CD4-positive, alpha-beta memory T cell (primary cell): ENCODE measurements around the gene PNMA1. TPM values are rescaled to one million over a fixed set of nuclear protein-coding genes. Genes with fewer than 3 reads are reported as not detected.

Source experiments
- CTCF ChIA-PET: fragments of 350-600 bp; sonication (Branson Sonifier 250); formaldehyde crosslinking; loops from one replicate; lab custom pipeline; 2021; ENCODE audit warnings: inconsistent platforms; ENCODE audit not compliant: partially characterized antibody; lab: Charles Lee
- POLR2A ChIA-PET: fragments of 350-600 bp; sonication (Branson Sonifier 250); formaldehyde crosslinking; loops from one replicate; lab custom pipeline; 2021; ENCODE audit not compliant: partially characterized antibody; lab: Charles Lee
- DNase-seq, 5 donors: peaks; one replicate each; pipeline versions ENCODE4 v3.0.0 to v3.0.0-alpha.2; 2020 to 2022; ENCODE audit warnings: mixed read lengths in 1 of 5
- H3K27ac ChIP-seq: one replicate; pipeline ENCODE4 v1.7.0; 2013; ENCODE audit warnings: low read depth, low read length
- H3K27me3 ChIP-seq: 2 replicates; pipeline ENCODE4 v1.7.0; 2013; ENCODE audit warnings: mild to moderate bottlenecking, low read length, moderate library complexity; ENCODE audit not compliant: insufficient read depth
- H3K36me3 ChIP-seq: 2 replicates; pipeline ENCODE4 v1.7.0; 2013; ENCODE audit warnings: mild to moderate bottlenecking, low read length, moderate library complexity; ENCODE audit not compliant: insufficient read depth
- H3K4me1 ChIP-seq: 2 replicates; pipeline ENCODE4 v1.7.0; 2013; ENCODE audit warnings: mild to moderate bottlenecking, low read length, moderate library complexity; ENCODE audit not compliant: insufficient read depth
- H3K4me3 ChIP-seq, 2 donors: one replicate each; pipeline ENCODE4 v1.7.0; 2013; ENCODE audit warnings: low read length in 2 of 2, mild to moderate bottlenecking in 1 of 2
- H3K9me3 ChIP-seq, 2 donors: one replicate each; pipeline ENCODE4 v1.7.0; 2013; ENCODE audit warnings: low read length in 2 of 2, control low read depth in 1 of 2; ENCODE audit not compliant: control insufficient read depth in 1 of 2
- H3K27ac Mint-ChIP-seq, 7 donors: one replicate each; pipeline ENCODE4 v1.8.0; 2020 to 2021; ENCODE audit warnings: mixed read lengths in 7 of 7, mild to moderate bottlenecking in 6 of 7, inconsistent platforms in 3 of 7, moderate library complexity in 3 of 7
- H3K27me3 Mint-ChIP-seq, 2 donors: one replicate each; pipeline ENCODE4 v1.8.0; 2020 to 2021; ENCODE audit warnings: mixed read lengths in 2 of 2
- H3K36me3 Mint-ChIP-seq, 2 donors: one replicate each; pipeline ENCODE4 v1.8.0; 2020 to 2021; ENCODE audit warnings: mixed read lengths in 2 of 2, inconsistent platforms in 1 of 2, mild to moderate bottlenecking in 1 of 2
- H3K4me1 Mint-ChIP-seq, 4 donors: one replicate each; pipeline ENCODE4 v1.8.0; 2020 to 2021; ENCODE audit warnings: mixed read lengths in 4 of 4, mild to moderate bottlenecking in 1 of 4
- H3K4me3 Mint-ChIP-seq, 8 donors: one replicate each; pipeline ENCODE4 v1.8.0; 2020 to 2021; ENCODE audit warnings: mixed read lengths in 8 of 8, mild to moderate bottlenecking in 7 of 8, moderate library complexity in 6 of 8, inconsistent platforms in 3 of 8
- H3K9me3 Mint-ChIP-seq, 8 donors: one replicate each; pipeline ENCODE4 v1.8.0; 2020 to 2021; ENCODE audit warnings: mixed read lengths in 8 of 8, mild to moderate bottlenecking in 5 of 8, inconsistent platforms in 3 of 8, moderate library complexity in 1 of 8
- intact Hi-C: fragments of 100-400 bp; cut with micrococcal nuclease; formaldehyde crosslinking; loops from one replicate; pipeline ENCODE4 v1.15.1; 2023
- microRNA-seq: library from miRNA; unstranded; fragments of <30 nt; microRNA quantifications from one replicate; pipeline ENCODE4 v1.2.0, GENCODE V29; 2021; ENCODE audit warnings: borderline replicate concordance, borderline number of aligned reads, borderline microRNAs expressed, mixed read lengths
- polyA plus RNA-seq, 2 donors: library from polyadenylated mRNA; unstranded; fragments of 300-500 nt; fragmentation: Illumina TruSeq; gene quantifications; one replicate each; pipeline ENCODE4 v1.2.3, GENCODE V29; 2021
- total RNA-seq, 2 experiments: library from RNA; stranded (reverse); gene quantifications; one replicate each; pipeline ENCODE4 v1.2.3, GENCODE V29; 2021

PNMA1 gene
- total and polyA plus RNA-seq, 4 experiments from 2014 or later: 47.8 to 59.3 (median 54.8) TPM

DNA sequence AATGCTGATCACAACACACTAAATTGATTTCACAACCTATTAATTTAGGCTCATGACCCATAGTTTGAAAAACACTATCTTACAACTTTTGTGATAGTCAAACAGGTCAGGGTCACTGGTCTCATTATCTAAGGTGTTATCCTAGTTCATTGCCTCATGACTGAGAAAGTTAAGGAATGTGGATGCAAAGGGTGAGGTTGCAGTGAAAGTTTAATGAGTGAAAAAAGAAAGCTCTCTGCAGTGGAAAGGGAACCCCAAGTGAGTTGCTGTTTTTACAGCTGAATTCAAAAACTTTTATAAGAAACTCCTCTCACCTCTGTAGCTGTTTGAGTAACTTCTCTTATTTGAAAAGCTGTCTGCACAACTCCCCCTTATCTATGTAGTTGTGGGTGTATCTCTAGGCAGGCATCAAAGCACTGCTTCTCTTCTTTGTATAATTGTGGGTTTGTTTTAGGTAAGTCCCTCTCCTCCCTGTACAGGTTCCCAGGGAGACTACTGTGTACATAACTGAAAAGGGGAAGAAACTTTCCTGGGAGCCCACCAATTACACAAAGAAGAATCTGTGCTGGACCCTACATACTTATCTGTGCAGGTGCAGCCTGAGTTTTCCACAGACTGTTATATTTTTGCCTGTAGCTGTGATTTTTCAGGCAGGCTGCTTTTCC lies 50.5 kb downstream of the PNMA1 start:
- intact Hi-C loops: no loop called here
- Mint-ChIP-seq H3K27me3 (no peaks in the 10 kb centered on the region), H3K36me3 (peaks cover 11 to 22% of the 10 kb centered on the region in 2 donors), H3K9me3 (no peaks in the 10 kb centered on the region), H3K27ac (no peak overlapping the region), H3K4me1 (no peaks in the 10 kb centered on the region), H3K4me3 (peak overlapping the region in 1 of 8 donors; percentile 57)
- CTCF ChIA-PET: no interaction called here
- no peak for DNase-seq
- Histone ChIP-seq H3K4me1 (no peaks in the 10 kb centered on the region), H3K27ac (no peak overlapping the region), H3K36me3 (no peaks in the 10 kb centered on the region), H3K4me3 (no peak overlapping the region), H3K27me3 (no peaks in the 10 kb centered on the region), H3K9me3 (no peaks in the 10 kb centered on the region)
- POLR2A ChIA-PET: no interaction called here

- ChIA-PET POLR2A (no interaction called here), CTCF (interaction anchor here (1.0 kb wide), 1 partner anchor 12 kb away, joined by 3 read pairs; no protein-coding TSS in a partner anchor)
- no peaks in the 10 kb centered on the region for H3K27me3 Mint-ChIP-seq
- no peaks in the 10 kb centered on the region for H3K4me1 ChIP-seq
- intact Hi-C loops: no loop called here
- H3K27ac ChIP-seq: no peak overlapping the region
- DNase-seq: no peak
- H3K36me3 ChIP-seq: no peaks in the 10 kb centered on the region
- H3K9me3 ChIP-seq: no peaks in the 10 kb centered on the region
- no peaks in the 10 kb centered on the region for H3K4me1 Mint-ChIP-seq
- no peak overlapping the region for H3K4me3 ChIP-seq
- H3K4me3 Mint-ChIP-seq: no peak overlapping the region
- H3K36me3 Mint-ChIP-seq: peaks cover 15 to 22% of the 10 kb centered on the region in 2 donors
- no peaks in the 10 kb centered on the region for H3K27me3 ChIP-seq
- no peak overlapping the region for H3K27ac Mint-ChIP-seq
- H3K9me3 Mint-ChIP-seq: no peaks in the 10 kb centered on the region
Observed at GRCh38 chr14:73662487-73662943, 51.7 kb downstream of the PNMA1 start.

DNA sequence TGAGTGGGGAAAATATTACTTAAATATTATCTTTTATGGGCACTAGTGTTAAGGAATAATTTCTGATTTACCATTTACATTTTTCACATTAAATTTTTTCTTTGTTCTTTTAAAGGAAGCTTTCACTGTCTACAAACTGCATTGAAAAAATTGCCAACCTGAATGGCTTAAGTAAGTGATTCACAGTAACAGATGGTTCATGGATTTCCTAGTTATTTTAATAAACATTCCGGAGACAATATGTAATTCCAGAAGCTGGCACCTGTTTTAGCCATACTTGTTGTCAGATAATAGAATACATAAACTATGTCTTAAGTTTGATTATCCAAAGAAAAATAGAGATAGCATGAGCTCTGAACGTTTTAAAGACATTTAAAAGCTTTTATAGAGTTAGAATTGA lies 52.3 kb downstream of the PNMA1 start:
- no peak overlapping the region for H3K4me3 ChIP-seq
- ChIA-PET POLR2A (no interaction called here), CTCF (interaction anchor here (1.0 kb wide), 1 partner anchor 12 kb away, joined by 3 read pairs; no protein-coding TSS in a partner anchor)
- Mint-ChIP-seq H3K27ac (no peak overlapping the region), H3K36me3 (peaks cover 15 to 22% of the 10 kb centered on the region in 2 donors), H3K27me3 (no peaks in the 10 kb centered on the region), H3K4me3 (no peak overlapping the region), H3K9me3 (no peaks in the 10 kb centered on the region), H3K4me1 (no peaks in the 10 kb centered on the region)
- H3K27ac ChIP-seq: no peak overlapping the region
- no peaks in the 10 kb centered on the region for H3K9me3 ChIP-seq
- H3K36me3 ChIP-seq: no peaks in the 10 kb centered on the region
- H3K4me1 ChIP-seq: no peaks in the 10 kb centered on the region
- intact Hi-C loops: no loop called here
- no peak for DNase-seq
- H3K27me3 ChIP-seq: no peaks in the 10 kb centered on the region

Small RNA genes within 50 kb of the gene (microRNA-seq; reads per million reads assigned to microRNA genes)
- gene MIR4505: not detected

Other genes with a start within 250 kb of the PNMA1 start
- 10 to 100 TPM; 34.8 to 37.0 TPM for gene RIOX1, start 223.5 kb downstream of the PNMA1 start, total RNA-seq
- 10 to 100 TPM; 19.9 to 39.2 TPM for gene RIOX1, start 223.5 kb downstream of the PNMA1 start, polyA plus RNA-seq
- 1 to 10 TPM; 2.1 to 2.7 TPM for gene ACOT1, start 177.2 kb downstream of the PNMA1 start, total RNA-seq
- 1 to 10 TPM; 3.6 to 7.1 TPM for gene ACOT1, start 177.2 kb downstream of the PNMA1 start, polyA plus RNA-seq
- under 1 TPM in 1 of 2 experiments, not detected in 1; 0.09 TPM for gene HEATR4, start 155.4 kb downstream of the PNMA1 start, total RNA-seq
- under 1 TPM in 1 of 2 donors, not detected in 1; 0.64 TPM for gene HEATR4, start 155.4 kb downstream of the PNMA1 start, polyA plus RNA-seq
- gene ACOT2, start 145.2 kb downstream of the PNMA1 start, total RNA-seq: 1 to 10 TPM; 9.4 to 9.9 TPM
- gene ACOT2, start 145.2 kb downstream of the PNMA1 start, polyA plus RNA-seq: 10 to 100 TPM; 24.9 to 36.4 TPM
- 1 to 10 TPM; 1.2 to 1.5 TPM for gene ACOT4, start 122.5 kb downstream of the PNMA1 start, total RNA-seq
- 1 to 10 TPM; 5.1 to 8.1 TPM for gene ACOT4, start 122.5 kb downstream of the PNMA1 start, polyA plus RNA-seq
- gene ACOT6, start 101.9 kb downstream of the PNMA1 start, total RNA-seq: not detected
- not detected for gene ACOT6, start 101.9 kb downstream of the PNMA1 start, polyA plus RNA-seq
- gene DNAL1, start 69.4 kb downstream of the PNMA1 start, total RNA-seq: 1 to 10 TPM; 5.4 to 7.8 TPM
- 1 to 10 TPM; 8.4 to 8.6 TPM for gene DNAL1, start 69.4 kb downstream of the PNMA1 start, polyA plus RNA-seq
- gene PTGR2, start 137.4 kb upstream of the PNMA1 start, total RNA-seq: 1 to 10 TPM; 4.5 to 5.0 TPM
- 1 to 10 TPM; 2.3 to 2.9 TPM for gene PTGR2, start 137.4 kb upstream of the PNMA1 start, polyA plus RNA-seq
- gene ZNF410, start 172.5 kb upstream of the PNMA1 start, total RNA-seq: 10 to 100 TPM; 46.2 to 47.3 TPM
- gene ZNF410, start 172.5 kb upstream of the PNMA1 start, polyA plus RNA-seq: 10 to 100 TPM; 59.1 to 70.9 TPM
- gene FAM161B, start 235.7 kb upstream of the PNMA1 start, total RNA-seq: 1 to 10 TPM; 5.8 to 6.5 TPM
- 1 to 10 TPM in 1 of 2 donors, under 1 TPM in 1; 0.59 to 3.9 TPM for gene FAM161B, start 235.7 kb upstream of the PNMA1 start, polyA plus RNA-seq
- 10 to 100 TPM; 38.7 to 41.1 TPM for gene COQ6, start 235.9 kb upstream of the PNMA1 start, total RNA-seq
- 10 to 100 TPM; 20.7 to 23.3 TPM for gene COQ6, start 235.9 kb upstream of the PNMA1 start, polyA plus RNA-seq